CD8-positive, alpha-beta memory T cell (primary cell): ENCODE measurements around the gene FAM20B. TPM values are rescaled to one million over a fixed set of nuclear protein-coding genes. Genes with fewer than 3 reads are reported as not detected.
"Not testable (repeated sequence)": the region's sequence is repeated elsewhere in the genome, so short reads cannot be mapped to it uniquely, and the experiment has no call there.

Source experiments
- CTCF ChIA-PET: fragments of 350-600 bp; sonication (Branson Sonifier 250); formaldehyde crosslinking; loops from one replicate; lab custom pipeline; 2021; ENCODE audit warnings: antibody characterized with exemption; lab: Charles Lee
- POLR2A ChIA-PET: fragments of 350-600 bp; sonication (Branson Sonifier 250); formaldehyde crosslinking; loops from one replicate; lab custom pipeline; 2021; ENCODE audit warnings: antibody characterized with exemption; lab: Charles Lee
- DNase-seq, 5 donors: peaks; one replicate each; pipeline versions ENCODE4 v3.0.0 to v3.0.0-alpha.2; 2020 to 2022; ENCODE audit warnings: mixed read lengths in 1 of 5
- H3K27ac ChIP-seq: one replicate; pipeline ENCODE4 v1.7.0; 2013; ENCODE audit warnings: low read depth, mild to moderate bottlenecking, low read length, moderate library complexity
- H3K27me3 ChIP-seq: 2 replicates; pipeline ENCODE4 v1.7.0; 2013; ENCODE audit warnings: low read length, mild to moderate bottlenecking; ENCODE audit not compliant: insufficient read depth, poor library complexity, severe bottlenecking
- H3K36me3 ChIP-seq: 2 replicates; pipeline ENCODE4 v1.7.0; 2013; ENCODE audit warnings: mild to moderate bottlenecking, low read length, moderate library complexity; ENCODE audit not compliant: insufficient read depth
- H3K4me1 ChIP-seq: 2 replicates; pipeline ENCODE4 v1.7.0; 2013; ENCODE audit warnings: mild to moderate bottlenecking, low read length, moderate library complexity; ENCODE audit not compliant: insufficient read depth
- H3K4me3 ChIP-seq: 2 replicates; pipeline ENCODE4 v1.7.0; 2013; ENCODE audit warnings: mild to moderate bottlenecking, low read length
- H3K9me3 ChIP-seq: 2 replicates; pipeline ENCODE4 v1.7.0; 2013; ENCODE audit warnings: mild to moderate bottlenecking, low read length
- H3K27ac Mint-ChIP-seq, 8 donors: one replicate each; pipeline ENCODE4 v1.8.0; 2020 to 2021; ENCODE audit warnings: mixed read lengths in 8 of 8, mild to moderate bottlenecking in 6 of 8, inconsistent platforms in 3 of 8, moderate library complexity in 3 of 8
- H3K27me3 Mint-ChIP-seq, 2 donors: one replicate each; pipeline ENCODE4 v1.8.0; 2020 to 2021; ENCODE audit warnings: mixed read lengths in 2 of 2, mild to moderate bottlenecking in 1 of 2, moderate library complexity in 1 of 2
- H3K36me3 Mint-ChIP-seq, 3 donors: one replicate each; pipeline ENCODE4 v1.8.0; 2020 to 2021; ENCODE audit warnings: mixed read lengths in 3 of 3, inconsistent platforms in 1 of 3, mild to moderate bottlenecking in 1 of 3
- H3K4me1 Mint-ChIP-seq, 3 donors: one replicate each; pipeline ENCODE4 v1.8.0; 2020 to 2021; ENCODE audit warnings: mixed read lengths in 3 of 3, inconsistent platforms in 1 of 3, mild to moderate bottlenecking in 1 of 3
- H3K4me3 Mint-ChIP-seq, 7 donors: one replicate each; pipeline ENCODE4 v1.8.0; 2020 to 2021; ENCODE audit warnings: mixed read lengths in 7 of 7, mild to moderate bottlenecking in 6 of 7, moderate library complexity in 4 of 7, inconsistent platforms in 2 of 7
- H3K9me3 Mint-ChIP-seq, 5 donors: one replicate each; pipeline ENCODE4 v1.8.0; 2020 to 2022; ENCODE audit warnings: mixed read lengths in 5 of 5, mild to moderate bottlenecking in 3 of 5, moderate library complexity in 2 of 5, inconsistent platforms in 1 of 5
- polyA plus RNA-seq: library from polyadenylated mRNA; unstranded; fragments of 300-500 nt; fragmentation: Illumina TruSeq; gene quantifications from one replicate; pipeline ENCODE4 v1.2.3, GENCODE V29; 2021
- total RNA-seq, 2 experiments: library from RNA; stranded (reverse); gene quantifications; one replicate each; pipeline ENCODE4 v1.2.3, GENCODE V29; 2021

Gene FAM20B
- total and polyA plus RNA-seq, 3 experiments from 2014 or later, result 11.4 to 41.5 (median 39.2) TPM

GRCh38 chr1:179036844-179037465 is 11.3 kb downstream of the FAM20B start:
- Histone ChIP-seq H3K4me1 (peaks cover 46% of the 10 kb centered on the region), H3K36me3 (no peaks in the 10 kb centered on the region), H3K4me3 (no peak overlapping the region), H3K27me3 (no peaks in the 10 kb centered on the region), H3K27ac (no peak overlapping the region), H3K9me3 (no peaks in the 10 kb centered on the region)
- ChIA-PET CTCF (interaction anchor here (0.7 kb wide), 1 partner anchor 333 kb away, joined by 3 read pairs; no protein-coding TSS in a partner anchor), POLR2A (no interaction called here)
- Mint-ChIP-seq H3K4me1 (peaks cover 54 to 69% (median 68%) of the 10 kb centered on the region in 3 donors), H3K4me3 (peak overlapping the region in 6 of 7 donors; percentile 21 to 84 (median 27)), H3K27me3 (no peaks in the 10 kb centered on the region), H3K36me3 (peaks cover 0 to 1% (median 0%) of the 10 kb centered on the region in 3 donors), H3K27ac (peak overlapping the region in 6 of 8 donors; percentile 11 to 75 (median 39)), H3K9me3 (no peaks in the 10 kb centered on the region)
- no peak for DNase-seq

GRCh38 chr1:179038528-179039281 is 13.0 kb downstream of the FAM20B start:
- no peaks in the 10 kb centered on the region for H3K27me3 ChIP-seq
- H3K4me1 Mint-ChIP-seq, result peaks cover 53 to 64% (median 55%) of the 10 kb centered on the region in 3 donors
- no peaks in the 10 kb centered on the region for H3K27me3 Mint-ChIP-seq
- POLR2A ChIA-PET, result no interaction called here
- peaks cover 0 to 4% (median 4%) of the 10 kb centered on the region in 3 donors for H3K36me3 Mint-ChIP-seq
- CTCF ChIA-PET, result no interaction called here
- H3K9me3 ChIP-seq, result no peaks in the 10 kb centered on the region
- H3K27ac ChIP-seq, result no peak overlapping the region
- peak overlapping the region in 3 of 7 donors; percentile 1 to 23 (median 15) for H3K4me3 Mint-ChIP-seq
- H3K4me1 ChIP-seq, result peaks cover 46% of the 10 kb centered on the region
- no peaks in the 10 kb centered on the region for H3K9me3 Mint-ChIP-seq
- DNase-seq, result no peak
- no peak overlapping the region for H3K4me3 ChIP-seq
- peak overlapping the region in 6 of 8 donors; percentile 10 to 64 (median 30) for H3K27ac Mint-ChIP-seq
- no peaks in the 10 kb centered on the region for H3K36me3 ChIP-seq

GRCh38 chr1:179039502-179040174 is 13.9 kb downstream of the FAM20B start:
- H3K36me3 Mint-ChIP-seq, result peaks cover 0 to 12% (median 6%) of the 10 kb centered on the region in 3 donors
- H3K27ac ChIP-seq, POLR2A ChIA-PET, H3K9me3 ChIP-seq, CTCF ChIA-PET, H3K4me3 Mint-ChIP-seq, H3K4me3 ChIP-seq, H3K27me3 Mint-ChIP-seq, H3K9me3 Mint-ChIP-seq, H3K27me3 ChIP-seq, DNase-seq, H3K27ac Mint-ChIP-seq, H3K36me3 ChIP-seq: not testable (repeated sequence)
- peaks cover 45 to 61% (median 46%) of the 10 kb centered on the region in 3 donors for H3K4me1 Mint-ChIP-seq
- H3K4me1 ChIP-seq, result peaks cover 37% of the 10 kb centered on the region

GRCh38 chr1:179040175-179040551 is 14.5 kb downstream of the FAM20B start:
- peaks cover 0 to 13% (median 6%) of the 10 kb centered on the region in 3 donors for H3K36me3 Mint-ChIP-seq
- H3K4me3 Mint-ChIP-seq, CTCF ChIA-PET, H3K27me3 Mint-ChIP-seq, H3K9me3 ChIP-seq, H3K36me3 ChIP-seq, H3K27ac ChIP-seq, H3K4me3 ChIP-seq, H3K9me3 Mint-ChIP-seq, POLR2A ChIA-PET, H3K27ac Mint-ChIP-seq, H3K27me3 ChIP-seq, DNase-seq: not testable (repeated sequence)
- H3K4me1 Mint-ChIP-seq, result peaks cover 40 to 56% (median 42%) of the 10 kb centered on the region in 3 donors
- H3K4me1 ChIP-seq, result peaks cover 31% of the 10 kb centered on the region

- POLR2A ChIA-PET, result no interaction called here
Measured at GRCh38 chr1:179042087-179042486, 16.4 kb downstream of the FAM20B start.

GRCh38 chr1:179042700-179043099 is 17.0 kb downstream of the FAM20B start:
- no peaks in the 10 kb centered on the region for H3K9me3 ChIP-seq
- Mint-ChIP-seq H3K9me3 (no peaks in the 10 kb centered on the region), H3K36me3 (peaks cover 0 to 16% (median 8%) of the 10 kb centered on the region in 3 donors), H3K4me3 (no peak overlapping the region), H3K27ac (no peak overlapping the region), H3K27me3 (no peaks in the 10 kb centered on the region), H3K4me1 (peaks cover 18 to 36% (median 26%) of the 10 kb centered on the region in 3 donors)
- no peaks in the 10 kb centered on the region for H3K36me3 ChIP-seq
- ChIA-PET POLR2A (no interaction called here), CTCF (interaction anchor here (1.1 to 1.4 kb wide), 3 partner anchors 13 to 78 kb away, joined by 3 to 5 read pairs (median 3); no protein-coding TSS in a partner anchor)
- H3K27ac ChIP-seq, result no peak overlapping the region
- peaks cover 15% of the 10 kb centered on the region for H3K4me1 ChIP-seq
- H3K4me3 ChIP-seq, result no peak overlapping the region
- no peaks in the 10 kb centered on the region for H3K27me3 ChIP-seq
- no peak for DNase-seq

More at GRCh38 chr1:179042087-179042486, 16.4 kb downstream of the FAM20B start:
- no peaks in the 10 kb centered on the region for H3K27me3 ChIP-seq
- CTCF ChIA-PET, result no interaction called here
- H3K4me1 Mint-ChIP-seq, result peaks cover 23 to 39% (median 28%) of the 10 kb centered on the region in 3 donors
- H3K4me3 Mint-ChIP-seq, result peak overlapping the region in 1 of 7 donors; percentile 23
- no peak overlapping the region for H3K4me3 ChIP-seq
- H3K36me3 ChIP-seq, result no peaks in the 10 kb centered on the region
- H3K27ac Mint-ChIP-seq, result peak overlapping the region in 1 of 8 donors; percentile 47
- no peaks in the 10 kb centered on the region for H3K27me3 Mint-ChIP-seq
- no peaks in the 10 kb centered on the region for H3K9me3 ChIP-seq
- H3K27ac ChIP-seq, result no peak overlapping the region
- H3K36me3 Mint-ChIP-seq, result peaks cover 0 to 16% (median 7%) of the 10 kb centered on the region in 3 donors
- no peak for DNase-seq
- H3K4me1 ChIP-seq, result peaks cover 20% of the 10 kb centered on the region
- no peaks in the 10 kb centered on the region for H3K9me3 Mint-ChIP-seq

- Histone ChIP-seq H3K9me3 (no peaks in the 10 kb centered on the region), H3K27ac (no peak overlapping the region), H3K27me3 (no peaks in the 10 kb centered on the region), H3K36me3 (no peaks in the 10 kb centered on the region), H3K4me1 (peaks cover 9% of the 10 kb centered on the region), H3K4me3 (no peak overlapping the region)
- Mint-ChIP-seq H3K4me1 (peaks cover 16 to 37% (median 22%) of the 10 kb centered on the region in 3 donors), H3K27me3 (no peaks in the 10 kb centered on the region), H3K4me3 (no peak overlapping the region), H3K9me3 (no peaks in the 10 kb centered on the region), H3K36me3 (peaks cover 0 to 20% (median 9%) of the 10 kb centered on the region in 3 donors), H3K27ac (no peak overlapping the region)
- no peak for DNase-seq
- CTCF ChIA-PET, result interaction anchor here (1.1 to 1.4 kb wide), 3 partner anchors 14 to 77 kb away, joined by 3 to 5 read pairs (median 3); no protein-coding TSS in a partner anchor
- POLR2A ChIA-PET, result no interaction called here
Measured at GRCh38 chr1:179043266-179043665, 17.6 kb downstream of the FAM20B start.
